ENCODE results near the gene FLOT2. TPM values are rescaled to one million over a fixed set of nuclear protein-coding genes. Genes with fewer than 3 reads are reported as not detected.
A peak's percentile ranks its signal among the peaks of the same experiment; 100 is the strongest.

The FLOT2 gene
- total and polyA plus RNA-seq, 2 of the 8 experiments (the other 6 are each of a cell fraction or from before 2014, with no cell fraction given), result 116 to 189 TPM

DNA sequence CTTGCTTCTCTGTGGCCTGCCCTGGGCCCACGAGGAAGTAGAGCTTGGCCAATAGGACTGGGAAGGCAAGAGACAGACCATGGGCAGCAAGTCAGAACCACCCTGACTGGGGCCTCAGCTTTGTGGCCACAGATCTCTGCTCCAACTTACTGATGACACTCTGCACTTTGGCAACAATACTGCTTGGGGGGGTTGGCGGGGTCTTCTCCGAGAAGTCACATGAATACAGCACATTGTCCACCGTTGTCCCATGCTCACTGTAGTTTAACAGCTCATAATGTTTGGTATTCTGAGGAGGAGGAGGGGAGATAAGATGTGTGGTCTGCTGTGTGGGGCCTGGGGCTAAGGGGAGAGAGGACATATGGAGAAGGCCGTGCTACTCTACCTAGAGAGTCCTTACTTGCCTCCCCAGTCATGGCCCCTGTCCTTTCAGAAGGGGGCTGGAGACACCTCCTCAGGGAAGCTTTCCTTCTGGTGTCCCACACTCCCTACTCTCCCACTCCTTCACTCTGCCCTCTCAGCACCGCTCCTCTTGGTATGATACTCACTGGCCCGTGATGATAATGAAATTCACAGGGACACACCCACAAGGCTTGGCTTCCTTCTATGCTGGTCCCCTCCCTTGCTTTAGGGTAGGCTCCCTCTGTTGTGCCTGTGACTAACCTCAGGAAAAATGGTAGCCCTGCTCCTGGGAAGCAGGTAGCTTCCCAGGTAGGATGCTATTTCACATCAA, 9.3 kb upstream of the FLOT2 start:
- Histone ChIP-seq H2AFZ (ENCODE audit: low read length) (no peak overlapping the region), H2BK12ac (ENCODE audit: low read depth, low read length) (no peak overlapping the region), H2BK15ac (ENCODE audit: low read length) (no peak overlapping the region), H2AK5ac (ENCODE audit: low read depth, low read length) (no peak overlapping the region), H3K23ac (ENCODE audit: insufficient read length) (no peak overlapping the region), H3K23me2 (ENCODE audit: low read depth, low read length) (peaks cover 6% of the 10 kb centered on the region; the same call in 1 of the 2 replicates), H4K20me1 (replicated peaks in 1 of 2; ENCODE audit: control insufficient read depth in 1 of 2, insufficient read depth in 2 of 2, low read length in 2 of 2) (peaks cover 4 to 14% of the 10 kb centered on the region in 2 experiments), H3K9ac (replicated peaks in 1 of 4; ENCODE audit: extremely low read depth in 1 of 4, low read depth in 3 of 4, low read length in 3 of 4) (no peak overlapping the region), H4K5ac (ENCODE audit: insufficient read length, low read depth, low read length) (no peak overlapping the region), H3K18ac (ENCODE audit: extremely low read depth, low read length) (no peak overlapping the region), H2BK120ac (replicated peaks; ENCODE audit: low read depth, low read length) (no peak overlapping the region), H3K4me2 (ENCODE audit: insufficient read depth in 1 of 2, low read depth in 2 of 2, low read length in 2 of 2) (no peak overlapping the region), H3K36me3 (ENCODE audit: control insufficient read depth in 2 of 4, insufficient read depth in 4 of 4, low read length in 3 of 4) (peaks cover 46 to 63% (median 57%) of the 10 kb centered on the region in 4 experiments), H3K56ac (replicated peaks; ENCODE audit: insufficient read length, low read depth, low read length) (no peak overlapping the region), H3K79me2 (ENCODE audit: control insufficient read depth in 1 of 2, insufficient read depth in 2 of 2, low read length in 2 of 2) (no peaks in the 10 kb centered on the region), H3K9me3 (ENCODE audit: insufficient read depth in 2 of 2, low read depth in 1 of 2, low read length in 1 of 2) (no peaks in the 10 kb centered on the region), H3K4me3 (ENCODE audit: extremely low read depth in 1 of 4, insufficient read depth in 2 of 4, low read depth in 3 of 4, low read length in 4 of 4) (no peak overlapping the region), H4K8ac (ENCODE audit: extremely low read depth, insufficient read depth, low read length) (no peak overlapping the region), H3K79me1 (ENCODE audit: low read depth, low read length) (peaks cover under 1% of the 10 kb centered on the region; the same call in 1 of the 2 replicates), H2BK20ac (ENCODE audit: low read length) (no peak overlapping the region), H3K27me3 (replicated peaks in 1 of 4; ENCODE audit: control insufficient read depth in 3 of 4, extremely low read depth in 1 of 4, insufficient read depth in 3 of 4, low read length in 3 of 4) (no peaks in the 10 kb centered on the region), H3K4ac (replicated peaks; ENCODE audit: insufficient read length, low read depth, low read length) (no peak overlapping the region), H2BK5ac (ENCODE audit: low read depth, low read length) (peak overlapping the region; percentile 37; the same call in 1 of the 2 replicates), H3K4me1 (replicated peaks in 1 of 4; ENCODE audit: control insufficient read depth in 3 of 4, insufficient read depth in 4 of 4, low read length in 3 of 4) (peaks cover 0 to 6% (median 2%) of the 10 kb centered on the region in 4 experiments), H4K91ac (replicated peaks; ENCODE audit: insufficient read length, low read length) (no peak overlapping the region), H3K14ac (ENCODE audit: insufficient read length) (no peak overlapping the region), H3K27ac (ENCODE audit: low read depth, low read length) (no peak overlapping the region)
- POLR2A ChIA-PET (ENCODE audit: partially characterized antibody), result interaction anchor here (0.6 to 7.7 kb wide), 10 partner anchors 9 to 180 kb away, joined by 3 to 71 read pairs (median 4); partner anchors contain the start of genes FLOT2, NEK8, PHF12 and TLCD1
- CTCF ChIA-PET (ENCODE audit: partially characterized antibody), result interaction anchor here (1.1 to 9.6 kb wide), 8 partner anchors 13 to 210 kb away, joined by 3 to 123 read pairs (median 5); partner anchors contain the start of genes NEK8 and TLCD1
- TF ChIP-seq CHD2 (IDR thresholded peaks at IDR 0.05; ENCODE audit: low read length) (no peak), KDM4A (IDR thresholded peaks at IDR 0.05; ENCODE audit: low read depth, low read length, severe bottlenecking) (no peak), GABPA (IDR thresholded peaks at IDR 0.05; ENCODE audit: borderline replicate concordance, insufficient read depth, low read length) (no peak), POLR2A (IDR thresholded peaks at IDR 0.05; ENCODE audit: control extremely low read depth in 1 of 2, low read depth in 2 of 2, low read length in 2 of 2) (peak in 1 of 2 experiments; percentile 21; a peak in 1 of 3 replicates), EGR1 (IDR thresholded peaks at IDR 0.05; ENCODE audit: borderline replicate concordance, low read depth, low read length) (no peak)
- TF ChIP-seq, protein P1, sequence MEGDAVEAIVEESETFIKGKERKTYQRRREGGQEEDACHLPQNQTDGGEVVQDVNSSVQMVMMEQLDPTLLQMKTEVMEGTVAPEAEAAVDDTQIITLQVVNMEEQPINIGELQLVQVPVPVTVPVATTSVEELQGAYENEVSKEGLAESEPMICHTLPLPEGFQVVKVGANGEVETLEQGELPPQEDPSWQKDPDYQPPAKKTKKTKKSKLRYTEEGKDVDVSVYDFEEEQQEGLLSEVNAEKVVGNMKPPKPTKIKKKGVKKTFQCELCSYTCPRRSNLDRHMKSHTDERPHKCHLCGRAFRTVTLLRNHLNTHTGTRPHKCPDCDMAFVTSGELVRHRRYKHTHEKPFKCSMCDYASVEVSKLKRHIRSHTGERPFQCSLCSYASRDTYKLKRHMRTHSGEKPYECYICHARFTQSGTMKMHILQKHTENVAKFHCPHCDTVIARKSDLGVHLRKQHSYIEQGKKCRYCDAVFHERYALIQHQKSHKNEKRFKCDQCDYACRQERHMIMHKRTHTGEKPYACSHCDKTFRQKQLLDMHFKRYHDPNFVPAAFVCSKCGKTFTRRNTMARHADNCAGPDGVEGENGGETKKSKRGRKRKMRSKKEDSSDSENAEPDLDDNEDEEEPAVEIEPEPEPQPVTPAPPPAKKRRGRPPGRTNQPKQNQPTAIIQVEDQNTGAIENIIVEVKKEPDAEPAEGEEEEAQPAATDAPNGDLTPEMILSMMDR (IDR thresholded peaks at IDR 0.05; ENCODE audit: control extremely low read depth in 1 of 3, insufficient read depth in 1 of 3, low read depth in 1 of 3, low read length in 3 of 3), result no peak
- TF ChIP-seq, protein P2, sequence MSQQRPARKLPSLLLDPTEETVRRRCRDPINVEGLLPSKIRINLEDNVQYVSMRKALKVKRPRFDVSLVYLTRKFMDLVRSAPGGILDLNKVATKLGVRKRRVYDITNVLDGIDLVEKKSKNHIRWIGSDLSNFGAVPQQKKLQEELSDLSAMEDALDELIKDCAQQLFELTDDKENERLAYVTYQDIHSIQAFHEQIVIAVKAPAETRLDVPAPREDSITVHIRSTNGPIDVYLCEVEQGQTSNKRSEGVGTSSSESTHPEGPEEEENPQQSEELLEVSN (IDR thresholded peaks at IDR 0.05), result no peak
- 92% methylated on average over 7 of the region's 7 CpGs; no CpG with 5 or more reads in 1 of the 2 experiments for WGBS, 2 experiments (ENCODE audit: extremely low coverage in 1 of 2, insufficient coverage in 1 of 2, insufficient read length in 1 of 2, insufficient replicate concordance in 2 of 2, low coverage in 1 of 2, low lambda C conversion rate in 2 of 2, missing lambda C conversion rate in 1 of 2)
- FAIRE-seq, result no peak
- DNase-seq (ENCODE audit: low read depth in 1 of 2, low spot score in 2 of 2), result no peak

All from H1 (cell line).